ENCODE measurements around the gene AMH. TPM values are rescaled to one million over a fixed set of nuclear protein-coding genes. Genes with fewer than 3 reads are reported as not detected.

The AMH gene
- total RNA-seq, 1 donor from 2014 or later, result 6.1 TPM

DNA sequence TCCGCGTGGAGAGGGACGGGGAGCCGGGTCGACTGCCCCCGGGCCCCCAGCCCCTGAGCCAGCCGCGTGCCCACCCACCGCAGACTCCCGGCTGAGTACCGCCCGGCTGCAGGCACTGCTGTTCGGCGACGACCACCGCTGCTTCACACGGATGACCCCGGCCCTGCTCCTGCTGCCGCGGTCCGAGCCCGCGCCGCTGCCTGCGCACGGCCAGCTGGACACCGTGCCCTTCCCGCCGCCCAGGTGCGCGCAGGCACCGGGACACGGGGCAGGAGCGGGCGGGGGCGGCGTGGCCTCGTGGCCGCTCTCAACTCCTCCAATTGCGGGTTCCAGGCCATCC lies 1.6 kb downstream of the AMH start:
- no peak overlapping the region for H3K4me3 ChIP-seq

DNA sequence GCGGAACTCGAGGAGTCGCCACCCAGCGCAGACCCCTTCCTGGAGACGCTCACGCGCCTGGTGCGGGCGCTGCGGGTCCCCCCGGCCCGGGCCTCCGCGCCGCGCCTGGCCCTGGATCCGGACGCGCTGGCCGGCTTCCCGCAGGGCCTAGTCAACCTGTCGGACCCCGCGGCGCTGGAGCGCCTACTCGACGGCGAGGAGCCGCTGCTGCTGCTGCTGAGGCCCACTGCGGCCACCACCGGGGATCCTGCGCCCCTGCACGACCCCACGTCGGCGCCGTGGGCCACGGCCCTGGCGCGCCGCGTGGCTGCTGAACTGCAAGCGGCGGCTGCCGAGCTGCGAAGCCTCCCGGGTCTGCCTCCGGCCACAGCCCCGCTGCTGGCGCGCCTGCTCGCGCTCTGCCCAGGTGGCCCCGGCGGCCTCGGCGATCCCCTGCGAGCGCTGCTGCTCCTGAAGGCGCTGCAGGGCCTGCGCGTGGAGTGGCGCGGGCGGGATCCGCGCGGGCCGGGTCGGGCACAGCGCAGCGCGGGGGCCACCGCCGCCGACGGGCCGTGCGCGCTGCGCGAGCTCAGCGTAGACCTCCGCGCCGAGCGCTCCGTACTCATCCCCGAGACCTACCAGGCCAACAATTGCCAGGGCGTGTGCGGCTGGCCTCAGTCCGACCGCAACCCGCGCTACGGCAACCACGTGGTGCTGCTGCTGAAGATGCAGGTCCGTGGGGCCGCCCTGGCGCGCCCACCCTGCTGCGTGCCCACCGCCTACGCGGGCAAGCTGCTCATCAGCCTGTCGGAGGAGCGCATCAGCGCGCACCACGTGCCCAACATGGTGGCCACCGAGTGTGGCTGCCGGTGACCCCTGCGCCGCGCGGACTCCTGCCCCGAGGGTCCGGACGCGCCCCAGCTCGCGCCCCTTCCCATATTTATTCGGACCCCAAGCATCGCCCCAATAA lies 2.3 kb downstream of the AMH start:
- no peak for DNase-seq
- intact Hi-C loops (cut with DNase I), result no loop called here
- ATAC-seq, result no peak
- H3K4me1 ChIP-seq, result peaks cover 30% of the 10 kb centered on the region
- peak overlapping the region; percentile 26 for H3K4me3 ChIP-seq
- peaks cover 50% of the 10 kb centered on the region for H3K27me3 ChIP-seq
- H3K27ac ChIP-seq, result no peak overlapping the region
- TF ChIP-seq, protein P1, sequence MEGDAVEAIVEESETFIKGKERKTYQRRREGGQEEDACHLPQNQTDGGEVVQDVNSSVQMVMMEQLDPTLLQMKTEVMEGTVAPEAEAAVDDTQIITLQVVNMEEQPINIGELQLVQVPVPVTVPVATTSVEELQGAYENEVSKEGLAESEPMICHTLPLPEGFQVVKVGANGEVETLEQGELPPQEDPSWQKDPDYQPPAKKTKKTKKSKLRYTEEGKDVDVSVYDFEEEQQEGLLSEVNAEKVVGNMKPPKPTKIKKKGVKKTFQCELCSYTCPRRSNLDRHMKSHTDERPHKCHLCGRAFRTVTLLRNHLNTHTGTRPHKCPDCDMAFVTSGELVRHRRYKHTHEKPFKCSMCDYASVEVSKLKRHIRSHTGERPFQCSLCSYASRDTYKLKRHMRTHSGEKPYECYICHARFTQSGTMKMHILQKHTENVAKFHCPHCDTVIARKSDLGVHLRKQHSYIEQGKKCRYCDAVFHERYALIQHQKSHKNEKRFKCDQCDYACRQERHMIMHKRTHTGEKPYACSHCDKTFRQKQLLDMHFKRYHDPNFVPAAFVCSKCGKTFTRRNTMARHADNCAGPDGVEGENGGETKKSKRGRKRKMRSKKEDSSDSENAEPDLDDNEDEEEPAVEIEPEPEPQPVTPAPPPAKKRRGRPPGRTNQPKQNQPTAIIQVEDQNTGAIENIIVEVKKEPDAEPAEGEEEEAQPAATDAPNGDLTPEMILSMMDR (IDR thresholded peaks at IDR 0.05), result no peak
- no peaks in the 10 kb centered on the region for H3K9me3 ChIP-seq
- H3K36me3 ChIP-seq, result peaks cover 14% of the 10 kb centered on the region

More for the DNA sequence above, 1.6 kb downstream of the AMH start:
- Histone ChIP-seq H3K9me3 (no peaks in the 10 kb centered on the region), H3K4me1 (peaks cover 30% of the 10 kb centered on the region), H3K27ac (no peak overlapping the region), H3K27me3 (peaks cover 50% of the 10 kb centered on the region), H3K36me3 (peaks cover 20% of the 10 kb centered on the region)
- TF ChIP-seq, protein P1 (IDR thresholded peaks at IDR 0.05), result no peak
- ATAC-seq (no peak), DNase-seq (no peak)
- intact Hi-C loops (cut with DNase I), result no loop called here

DNA sequence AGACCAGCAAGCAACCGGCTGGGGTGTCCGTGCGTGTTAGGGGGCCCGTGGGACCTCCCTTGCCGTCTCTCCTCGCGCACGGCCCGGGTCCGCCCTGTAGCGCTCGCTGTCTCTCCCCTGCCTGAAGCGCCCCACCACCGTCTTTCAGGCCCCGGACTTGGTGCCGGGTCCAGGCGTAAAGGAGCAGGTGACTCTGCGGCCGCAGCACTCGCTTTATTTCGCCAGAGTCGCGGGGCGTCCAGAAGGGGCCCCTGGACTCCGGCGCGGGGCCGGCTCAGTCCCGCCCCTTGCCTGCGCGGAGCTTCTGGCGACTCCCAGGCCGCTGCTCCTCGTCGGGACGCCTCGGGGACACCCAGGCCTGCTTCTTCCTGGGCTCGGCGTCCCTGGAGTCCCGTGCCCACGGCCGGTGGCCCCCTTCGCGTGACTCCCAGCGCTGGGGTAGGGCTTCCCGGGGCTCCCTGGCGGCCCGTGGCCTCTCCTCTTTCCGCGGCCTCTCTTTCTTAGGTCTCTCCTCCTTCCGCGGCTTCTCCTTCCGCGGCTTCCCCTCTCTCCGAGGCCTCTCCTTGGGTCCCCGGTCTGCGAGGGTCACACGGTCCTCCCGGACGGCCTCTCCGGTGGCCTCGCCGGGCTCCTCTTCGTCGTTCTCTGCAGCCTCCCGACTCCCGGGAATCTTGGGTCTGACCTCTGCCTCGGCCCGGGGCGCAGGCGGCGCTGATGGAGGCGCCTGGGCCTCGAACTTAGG lies 3.1 kb downstream of the AMH start:
- DNase-seq (no peak), ATAC-seq (no peak)
- TF ChIP-seq, protein P1 (IDR thresholded peaks at IDR 0.05), result no peak
- peaks cover 50% of the 10 kb centered on the region for H3K27me3 ChIP-seq
- H3K9me3 ChIP-seq, result no peaks in the 10 kb centered on the region
- intact Hi-C loops (cut with DNase I), result no loop called here
- H3K4me3 ChIP-seq, result peak overlapping the region; percentile 26
- no peak overlapping the region for H3K27ac ChIP-seq
- peaks cover 30% of the 10 kb centered on the region for H3K4me1 ChIP-seq
- peaks cover 5% of the 10 kb centered on the region for H3K36me3 ChIP-seq

DNA sequence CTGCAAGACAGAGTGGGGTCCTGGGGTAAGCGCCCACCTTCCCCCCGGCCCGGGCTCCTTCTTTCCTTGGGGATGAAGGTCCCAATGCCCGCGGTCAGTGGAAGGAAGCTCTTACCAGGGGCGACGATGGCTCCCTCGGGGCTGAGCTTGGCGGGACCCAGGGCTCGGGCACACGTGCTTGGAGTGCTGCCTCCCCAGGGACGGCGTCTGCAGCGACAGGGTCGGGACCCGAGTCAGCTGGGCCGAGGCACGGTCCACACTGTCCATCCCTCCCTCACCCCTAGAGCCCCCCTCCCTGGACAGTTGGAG lies 3.6 kb downstream of the AMH start:
- intact Hi-C loops (cut with DNase I), result no loop called here
- Histone ChIP-seq H3K27me3 (peaks cover 50% of the 10 kb centered on the region), H3K36me3 (peaks cover under 1% of the 10 kb centered on the region), H3K9me3 (no peaks in the 10 kb centered on the region), H3K4me3 (peak overlapping the region; percentile 26), H3K27ac (no peak overlapping the region), H3K4me1 (peaks cover 30% of the 10 kb centered on the region)
- no peak for DNase-seq
- TF ChIP-seq, protein P1 (IDR thresholded peaks at IDR 0.05), result no peak
- no peak for ATAC-seq

DNA sequence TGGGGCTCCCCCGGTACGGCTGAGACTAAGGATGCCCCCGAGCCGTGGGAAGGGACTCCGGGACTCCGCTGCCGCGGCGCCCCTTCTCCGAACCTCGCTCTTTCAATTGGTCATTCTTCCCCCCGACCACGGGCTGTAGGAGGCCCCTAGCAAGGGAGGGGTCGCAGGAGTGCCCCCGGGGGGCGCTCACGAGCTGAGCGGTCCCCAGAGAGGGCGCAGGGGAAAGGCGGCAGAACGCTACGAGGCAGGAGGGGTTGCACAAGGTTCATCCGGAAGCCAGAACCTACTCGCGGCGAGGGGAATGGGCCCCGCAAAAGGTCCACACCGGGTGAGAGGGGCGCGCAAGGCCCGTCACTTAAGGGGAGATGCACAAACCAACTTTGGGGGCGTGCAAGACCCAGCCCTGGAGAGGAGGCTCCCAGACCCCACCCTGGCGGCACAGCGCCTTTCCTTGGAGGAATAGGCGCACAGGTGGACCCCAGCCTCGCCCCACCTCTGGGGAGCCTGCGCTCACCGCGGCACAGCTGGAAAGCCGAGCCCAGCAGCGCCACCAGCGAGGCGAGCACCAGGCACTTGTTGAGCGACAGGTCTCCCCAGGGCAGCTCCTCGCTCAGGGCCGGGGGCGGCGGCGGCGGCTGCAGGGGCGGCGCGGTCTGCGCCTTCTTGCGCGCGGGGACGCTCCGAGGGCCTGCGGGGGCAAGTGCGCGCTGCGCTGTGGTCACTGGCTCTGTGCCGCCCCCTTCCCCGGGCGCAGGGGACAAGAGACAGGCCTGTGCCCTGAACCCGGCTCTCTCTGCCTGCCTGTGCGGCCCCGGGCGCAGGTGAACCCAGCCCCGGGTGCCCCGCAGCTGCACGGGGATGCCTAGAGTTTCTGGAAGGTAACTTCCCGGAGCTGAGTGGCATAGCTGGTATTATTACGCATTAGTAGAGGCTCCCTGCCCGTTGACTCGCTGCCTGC lies 4.3 kb downstream of the AMH start:
- Histone ChIP-seq H3K27me3 (peaks cover 50% of the 10 kb centered on the region), H3K36me3 (no peaks in the 10 kb centered on the region), H3K4me1 (peaks cover 30% of the 10 kb centered on the region), H3K9me3 (no peaks in the 10 kb centered on the region), H3K4me3 (no peak overlapping the region), H3K27ac (no peak overlapping the region)
- no peak for DNase-seq
- intact Hi-C loops (cut with DNase I), result no loop called here
- TF ChIP-seq, protein P1 (IDR thresholded peaks at IDR 0.05), result no peak
- ATAC-seq, result peak; percentile 9

Data from upper lobe of right lung (tissue), 1 donor.